GM20431 (cell line): ENCODE data around the gene CCDC78.

Source experiments
- in situ Hi-C: fragments of 300-500 bp; cut with MseI, MboI; formaldehyde crosslinking; loops from one replicate; pipeline ENCODE4 v1.15.0; 2020; ENCODE audit warnings: low sequenced_read_pairs; ENCODE audit not compliant: unreplicated experiment

CCDC78 gene

DNA sequence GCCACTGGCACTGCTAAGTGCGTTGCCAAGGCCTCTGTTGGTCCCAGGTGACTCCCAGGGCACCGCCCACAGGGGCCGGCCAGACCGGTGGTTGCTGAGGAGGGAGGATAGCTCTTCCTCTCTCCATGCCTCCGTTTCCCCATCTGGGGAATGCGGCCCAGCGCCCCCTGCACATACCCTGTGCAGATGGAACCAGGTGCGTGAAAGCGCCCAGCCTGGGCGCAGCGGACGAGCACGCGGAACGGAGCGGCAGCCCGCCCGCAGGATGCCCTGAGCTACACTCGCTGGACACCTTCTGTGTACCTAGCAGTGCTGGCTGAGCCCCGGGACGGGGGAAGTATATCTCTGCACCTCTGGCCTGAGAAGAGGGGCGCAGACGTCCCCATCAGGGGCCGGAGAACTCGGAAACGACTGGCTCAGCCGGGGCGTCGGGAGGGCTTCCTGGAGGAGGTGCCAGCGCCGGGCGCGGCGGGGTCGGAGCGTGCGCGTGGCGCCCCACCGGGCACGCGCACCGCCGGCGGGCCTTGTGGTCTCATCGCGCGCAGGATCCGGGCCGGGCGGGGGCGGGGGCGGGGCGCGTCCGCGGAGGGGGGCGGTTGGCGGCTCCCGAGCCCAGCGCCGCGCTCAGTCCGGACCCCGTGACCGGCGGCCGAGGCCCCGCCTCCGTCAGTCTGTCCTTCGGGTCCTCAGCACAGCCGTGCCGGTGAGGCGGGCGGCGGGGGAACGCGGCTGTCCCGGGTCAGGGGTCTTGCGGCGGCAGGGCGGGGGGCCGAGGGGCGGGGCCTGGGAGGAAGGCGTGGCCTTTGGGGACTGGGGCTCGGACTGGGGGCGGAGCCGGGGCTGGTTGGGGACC, at the start of gene CCDC78, which contains the start of gene HAGHL:
Gene CCDC78 (minus strand): TSS at position 6 of the 853 bp plus-strand sequence. CDS start 76 bp downstream, outside the sequence.
Gene HAGHL (plus strand): TSS at position 669 of the 853 bp plus-strand sequence. CDS start 404 bp downstream, outside the sequence.
- in situ Hi-C loops: no loop called here

DNA sequence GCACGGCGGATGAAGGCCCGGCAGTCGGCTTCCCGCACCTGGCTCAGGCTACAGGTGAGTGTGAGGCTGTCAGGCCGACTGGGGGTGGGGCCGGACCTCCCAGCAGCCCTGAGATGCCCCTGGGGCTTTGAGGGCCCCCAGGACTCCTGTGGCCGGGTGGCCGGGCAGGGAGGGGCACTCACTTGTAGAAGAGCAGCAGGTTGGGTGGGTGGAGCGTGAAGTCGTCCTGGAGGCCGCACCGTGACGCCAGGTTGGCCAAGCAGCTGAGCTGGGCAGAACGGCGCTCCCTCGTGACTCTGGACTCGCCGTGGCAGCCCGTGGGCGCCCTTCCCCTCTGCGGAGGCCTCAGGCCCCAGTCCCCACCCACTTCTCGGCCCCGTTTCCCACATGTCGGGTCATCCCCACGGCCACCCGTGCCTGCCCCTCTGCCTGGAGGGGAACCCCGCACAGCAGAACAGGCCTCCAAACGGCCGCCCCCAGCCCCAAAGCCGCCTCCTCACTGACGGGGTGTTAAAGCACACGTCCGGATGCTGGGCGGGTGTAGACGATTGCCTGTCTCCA, 49.1 kb upstream of the CCDC78 start:
- in situ Hi-C loops: no loop called here

- in situ Hi-C loops: no loop called here
Measured at GRCh38 chr16:774086-775001, 48.1 kb upstream of the CCDC78 start.

GRCh38 chr16:772959-773358, 46.7 kb upstream of the CCDC78 start:
- in situ Hi-C loops: no loop called here

GRCh38 chr16:770411-770810, 44.2 kb upstream of the CCDC78 start:
- in situ Hi-C loops: no loop called here

DNA sequence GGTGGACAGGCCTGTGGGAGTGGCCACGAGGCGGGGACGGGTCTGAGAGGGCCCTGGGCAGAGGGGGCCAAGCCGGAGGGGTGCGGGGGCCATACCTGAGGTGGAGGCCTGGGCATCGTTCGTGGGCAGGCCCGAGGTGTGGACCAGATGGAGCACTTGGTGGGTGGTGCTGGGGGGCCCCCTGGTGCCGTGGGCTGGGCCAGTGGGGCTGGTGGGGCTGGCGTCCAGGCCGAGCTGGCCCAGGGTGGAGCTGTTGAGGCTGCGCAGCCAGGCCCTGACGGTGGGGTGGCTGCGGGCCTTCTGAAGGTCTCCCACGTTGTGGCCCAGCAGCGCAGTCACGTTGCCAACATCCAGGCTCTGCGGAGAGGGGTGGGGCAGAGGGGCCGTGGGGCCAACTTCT, 43.7 kb upstream of the CCDC78 start:
- in situ Hi-C loops: no loop called here

DNA sequence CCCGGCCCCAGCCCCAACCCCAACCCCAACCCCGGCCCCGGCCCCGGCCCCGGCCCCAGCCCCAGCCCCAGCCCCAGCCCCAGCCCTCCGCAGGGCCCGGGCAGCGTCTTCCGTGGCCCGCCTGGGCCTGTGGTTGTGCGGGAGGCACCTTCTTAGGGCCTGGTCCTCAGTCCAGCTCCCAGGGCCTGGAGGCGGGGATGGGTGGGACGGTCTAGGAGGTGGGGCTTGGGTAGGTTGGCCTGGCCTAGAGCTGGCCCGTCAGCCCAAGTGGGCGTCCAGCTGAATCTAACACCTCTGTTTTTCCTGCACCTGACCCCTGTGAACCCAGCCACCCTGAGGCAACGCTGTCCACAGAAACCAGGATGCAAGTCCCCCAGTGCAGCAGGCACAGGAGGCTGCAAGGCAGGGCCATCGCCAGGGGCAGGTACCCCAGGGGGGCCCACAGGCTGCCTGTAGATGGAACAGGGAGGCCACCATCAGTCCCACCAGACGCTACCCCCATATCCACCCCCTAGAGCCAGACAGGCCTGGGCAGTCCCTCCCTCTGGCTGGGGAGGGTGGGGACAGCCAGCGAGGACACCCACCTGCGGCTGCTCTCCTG, 43.0 kb upstream of the CCDC78 start:
- in situ Hi-C loops: no loop called here

DNA sequence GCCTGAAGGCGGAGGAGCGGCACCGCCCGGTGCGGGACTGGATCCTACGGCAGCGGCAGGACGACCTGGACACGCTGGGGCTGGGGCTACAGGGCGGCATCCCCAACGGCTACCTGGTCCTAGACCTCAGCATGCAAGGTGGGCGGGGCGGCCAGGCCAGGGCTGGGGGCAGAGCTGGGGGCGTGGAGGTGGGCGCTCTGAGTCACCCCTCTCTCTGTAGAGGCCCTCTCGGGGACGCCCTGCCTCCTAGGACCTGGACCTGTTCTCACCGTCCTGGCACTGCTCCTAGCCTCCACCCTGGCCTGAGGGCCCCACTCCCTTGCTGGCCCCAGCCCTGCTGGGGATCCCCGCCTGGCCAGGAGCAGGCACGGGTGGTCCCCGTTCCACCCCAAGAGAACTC, 42.2 kb upstream of the CCDC78 start:
- in situ Hi-C loops: no loop called here

- in situ Hi-C loops: no loop called here
Measured at GRCh38 chr16:767743-768235, 41.5 kb upstream of the CCDC78 start.

- in situ Hi-C loops: no loop called here
Measured at GRCh38 chr16:766820-767640, 40.8 kb upstream of the CCDC78 start.

- in situ Hi-C loops: no loop called here
Measured at GRCh38 chr16:766008-766819, 40.0 kb upstream of the CCDC78 start.

GRCh38 chr16:765488-765865, 39.2 kb upstream of the CCDC78 start:
- in situ Hi-C loops: no loop called here

GRCh38 chr16:764848-765487, 38.7 kb upstream of the CCDC78 start:
- in situ Hi-C loops: no loop called here

DNA sequence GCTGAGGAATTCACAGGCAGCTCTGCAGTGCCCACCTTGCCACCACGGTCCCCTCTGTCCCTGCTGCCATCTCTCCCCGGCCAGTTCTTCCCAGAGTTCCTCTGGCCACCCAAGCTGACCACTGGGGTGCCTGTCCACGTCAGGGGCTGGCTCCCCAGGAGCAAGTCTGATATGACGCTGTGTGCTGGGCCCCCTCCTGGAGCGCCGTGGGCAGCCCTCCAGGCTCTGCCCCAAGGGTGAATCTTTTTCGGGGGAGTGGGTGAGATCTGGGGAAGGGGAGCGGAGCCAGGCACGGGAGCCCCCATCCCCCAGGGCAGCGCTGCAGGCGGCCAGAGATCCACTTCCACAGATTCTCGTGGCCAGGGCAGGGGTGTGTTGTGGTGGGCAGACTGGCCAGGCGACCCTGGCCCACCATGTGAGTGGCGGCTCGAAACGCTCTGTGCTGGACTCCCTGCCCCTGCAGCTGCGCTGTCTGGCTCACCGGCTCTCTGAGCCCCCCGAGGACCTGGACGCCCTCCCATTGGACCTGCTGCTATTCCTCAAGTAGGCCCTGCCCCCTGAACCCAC, 38.0 kb upstream of the CCDC78 start:
- in situ Hi-C loops: no loop called here

GRCh38 chr16:763369-764183, 37.3 kb upstream of the CCDC78 start:
- in situ Hi-C loops: no loop called here

DNA sequence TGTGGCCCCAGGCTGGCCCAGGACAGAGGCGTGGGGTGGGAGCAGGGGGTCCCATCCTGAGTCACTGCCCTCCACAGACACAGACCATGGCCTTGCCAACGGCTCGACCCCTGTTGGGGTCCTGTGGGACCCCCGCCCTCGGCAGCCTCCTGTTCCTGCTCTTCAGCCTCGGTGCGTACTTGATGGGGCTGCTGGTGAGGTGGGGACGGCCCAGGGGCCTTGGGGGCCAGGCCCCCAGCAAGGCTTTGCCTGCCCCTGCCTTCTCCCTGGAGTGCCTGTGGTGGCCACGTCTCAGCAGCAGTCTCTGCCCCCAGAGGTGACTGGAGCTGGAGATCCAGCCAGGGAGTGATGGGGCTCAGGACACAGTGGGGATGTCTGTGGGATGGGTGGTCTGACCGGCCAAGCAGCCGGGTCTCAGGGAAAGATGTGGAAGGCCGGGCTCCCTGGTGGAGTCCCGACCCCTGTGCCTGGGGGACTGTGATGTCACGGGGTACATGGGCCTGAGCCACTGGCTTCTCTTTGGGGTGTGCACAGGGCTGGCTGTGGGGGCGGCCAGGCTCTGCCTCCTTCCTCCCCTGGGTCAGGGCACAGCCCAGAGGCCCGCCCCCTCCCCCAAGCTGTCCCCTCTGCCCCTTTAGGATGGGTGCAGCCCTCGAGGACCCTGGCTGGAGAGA, 36.5 kb upstream of the CCDC78 start:
- in situ Hi-C loops: no loop called here
